PFSK-1 (cell line): ENCODE data around the gene TEX10.

Experiments used
- FOXP2 ChIP-seq: optimal IDR thresholded peaks from 2 replicates; pipeline ENCODE3; 2011; ENCODE audit warnings: borderline replicate concordance, control low read depth, inconsistent platforms; ENCODE audit not compliant: insufficient read depth; ENCODE audit errors: extremely low read length, extremely low read depth
- POLR2AphosphoS5 ChIP-seq: IDR thresholded peaks from 2 replicates; pipeline ENCODE4 v1.6.1; 2012; ENCODE audit warnings: low read depth, mild to moderate bottlenecking, control low read depth, low read length, moderate library complexity
- SIN3A ChIP-seq: IDR thresholded peaks from 2 replicates; pipeline ENCODE4 v1.6.1; 2012; ENCODE audit warnings: mild to moderate bottlenecking, low read length, moderate library complexity, borderline replicate concordance; ENCODE audit not compliant: insufficient read depth
- TAF1 ChIP-seq: IDR thresholded peaks from 2 replicates; pipeline ENCODE4 v1.6.1; 2012; ENCODE audit warnings: low read length, control low read depth, borderline replicate concordance; ENCODE audit not compliant: insufficient read depth
- TF ChIP-seq, protein P1 (sequence below), 2 experiments: IDR thresholded peaks; 2 replicates each; pipeline versions ENCODE4 v1.6.1 to v1.8.0; 2011 to 2012; ENCODE audit warnings: low read depth in 2 of 2, low read length in 2 of 2, control low read depth in 1 of 2, inconsistent platforms in 1 of 2, mild to moderate bottlenecking in 1 of 2, moderate library complexity in 1 of 2; ENCODE audit not compliant: insufficient read depth in 1 of 2

- TF ChIP-seq POLR2AphosphoS5 (no peak), TAF1 (no peak), SIN3A (no peak), FOXP2 (no peak)
- TF ChIP-seq, protein P1, sequence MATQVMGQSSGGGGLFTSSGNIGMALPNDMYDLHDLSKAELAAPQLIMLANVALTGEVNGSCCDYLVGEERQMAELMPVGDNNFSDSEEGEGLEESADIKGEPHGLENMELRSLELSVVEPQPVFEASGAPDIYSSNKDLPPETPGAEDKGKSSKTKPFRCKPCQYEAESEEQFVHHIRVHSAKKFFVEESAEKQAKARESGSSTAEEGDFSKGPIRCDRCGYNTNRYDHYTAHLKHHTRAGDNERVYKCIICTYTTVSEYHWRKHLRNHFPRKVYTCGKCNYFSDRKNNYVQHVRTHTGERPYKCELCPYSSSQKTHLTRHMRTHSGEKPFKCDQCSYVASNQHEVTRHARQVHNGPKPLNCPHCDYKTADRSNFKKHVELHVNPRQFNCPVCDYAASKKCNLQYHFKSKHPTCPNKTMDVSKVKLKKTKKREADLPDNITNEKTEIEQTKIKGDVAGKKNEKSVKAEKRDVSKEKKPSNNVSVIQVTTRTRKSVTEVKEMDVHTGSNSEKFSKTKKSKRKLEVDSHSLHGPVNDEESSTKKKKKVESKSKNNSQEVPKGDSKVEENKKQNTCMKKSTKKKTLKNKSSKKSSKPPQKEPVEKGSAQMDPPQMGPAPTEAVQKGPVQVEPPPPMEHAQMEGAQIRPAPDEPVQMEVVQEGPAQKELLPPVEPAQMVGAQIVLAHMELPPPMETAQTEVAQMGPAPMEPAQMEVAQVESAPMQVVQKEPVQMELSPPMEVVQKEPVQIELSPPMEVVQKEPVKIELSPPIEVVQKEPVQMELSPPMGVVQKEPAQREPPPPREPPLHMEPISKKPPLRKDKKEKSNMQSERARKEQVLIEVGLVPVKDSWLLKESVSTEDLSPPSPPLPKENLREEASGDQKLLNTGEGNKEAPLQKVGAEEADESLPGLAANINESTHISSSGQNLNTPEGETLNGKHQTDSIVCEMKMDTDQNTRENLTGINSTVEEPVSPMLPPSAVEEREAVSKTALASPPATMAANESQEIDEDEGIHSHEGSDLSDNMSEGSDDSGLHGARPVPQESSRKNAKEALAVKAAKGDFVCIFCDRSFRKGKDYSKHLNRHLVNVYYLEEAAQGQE (IDR thresholded peaks at IDR 0.05; ENCODE audit: insufficient read depth in 1 of 2, low read depth in 2 of 2, low read length in 2 of 2), result no peak
Measured at GRCh38 chr9:100346836-100347235, 5.9 kb downstream of the TEX10 start.
